Subcutaneous abdominal adipose tissue (tissue), 5 donors: ENCODE data around the gene GAB2.

Experiments used
- H3K27ac ChIP-seq: one replicate; pipeline ENCODE4 v1.7.0; 2013; ENCODE audit warnings: low read depth, mild to moderate bottlenecking, inconsistent platforms, low read length, moderate library complexity
- H3K27me3 ChIP-seq, 5 donors: one replicate each; pipeline ENCODE4 v1.7.0; 2013; ENCODE audit warnings: low read length in 5 of 5, inconsistent platforms in 1 of 5; ENCODE audit not compliant: control insufficient read depth in 5 of 5, insufficient read depth in 4 of 5
- H3K36me3 ChIP-seq, 5 donors: one replicate each; pipeline ENCODE4 v1.7.0; 2013; ENCODE audit warnings: low read length in 5 of 5; ENCODE audit not compliant: control insufficient read depth in 5 of 5, insufficient read depth in 5 of 5
- H3K4me1 ChIP-seq, 5 donors: one replicate each; pipeline ENCODE4 v1.7.0; 2013; ENCODE audit warnings: low read length in 5 of 5, mild to moderate bottlenecking in 3 of 5, moderate library complexity in 1 of 5; ENCODE audit not compliant: control insufficient read depth in 5 of 5, insufficient read depth in 5 of 5
- H3K4me3 ChIP-seq, 5 donors: one replicate each; pipeline ENCODE4 v1.7.0; 2013; ENCODE audit warnings: low read length in 5 of 5, low read depth in 1 of 5
- H3K9ac ChIP-seq, 5 donors: one replicate each; pipeline ENCODE4 v1.7.0; 2013; ENCODE audit warnings: low read length in 5 of 5, mild to moderate bottlenecking in 4 of 5, moderate library complexity in 3 of 5
- H3K9me3 ChIP-seq, 5 donors: one replicate each; pipeline ENCODE4 v1.7.0; 2013; ENCODE audit warnings: low read length in 5 of 5; ENCODE audit not compliant: control insufficient read depth in 5 of 5
- donor health status: healthy.
- donor health status: healthy.
- donor health status: healthy.
- donor health status: healthy.
- donor health status: healthy.

The GAB2 gene

DNA sequence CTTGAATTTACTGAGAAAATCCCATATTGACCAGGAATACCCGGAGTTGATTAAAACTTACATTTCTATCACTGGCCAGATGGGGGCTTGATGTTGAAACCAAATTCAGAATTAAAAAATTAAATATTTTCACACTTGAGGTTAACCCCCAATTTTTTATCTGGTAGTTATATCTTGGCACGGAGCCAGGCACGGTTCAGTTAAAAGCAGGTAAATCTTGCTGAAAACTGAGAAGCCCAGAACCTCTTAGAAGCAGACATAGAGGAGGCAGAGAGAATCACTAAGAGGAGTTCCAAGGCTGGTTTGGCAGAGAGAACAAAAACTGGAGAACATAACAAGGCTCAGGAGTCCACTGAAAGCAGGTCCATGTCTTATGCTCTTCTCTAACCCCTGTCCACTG, 151.2 kb downstream of the GAB2 start:
- Histone ChIP-seq H3K4me1 (peaks cover 2 to 21% (median 17%) of the 10 kb centered on the region in 5 donors), H3K27ac (peak overlapping the region; percentile 9), H3K4me3 (no peak overlapping the region), H3K9ac (no peak overlapping the region), H3K36me3 (peaks cover 0 to 3% (median 0%) of the 10 kb centered on the region in 5 donors), H3K27me3 (no peaks in the 10 kb centered on the region), H3K9me3 (no peaks in the 10 kb centered on the region)

DNA sequence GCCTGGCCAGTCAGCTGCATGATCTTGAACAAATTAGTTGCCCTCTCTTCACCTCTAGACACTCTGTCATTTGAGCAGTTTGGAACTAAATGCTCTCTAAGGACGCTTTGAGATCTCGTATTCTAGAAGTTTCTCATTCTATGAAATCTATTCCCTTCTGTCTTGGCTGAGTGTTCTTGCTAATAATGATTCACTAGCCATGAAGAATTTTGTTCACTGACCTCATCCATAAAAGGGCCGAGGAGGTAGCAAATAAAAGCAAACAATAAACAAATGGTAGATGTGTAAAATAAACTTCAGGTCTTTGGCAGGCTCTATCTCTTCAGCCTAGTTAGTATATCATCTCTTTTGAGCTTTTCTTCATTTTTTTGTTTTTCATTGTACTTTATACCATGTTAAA, 152.3 kb downstream of the GAB2 start:
- Histone ChIP-seq H3K27ac (peak overlapping the region; percentile 30), H3K9me3 (no peaks in the 10 kb centered on the region), H3K4me1 (peaks cover 2 to 21% (median 17%) of the 10 kb centered on the region in 5 donors), H3K27me3 (no peaks in the 10 kb centered on the region), H3K9ac (no peak overlapping the region), H3K4me3 (no peak overlapping the region), H3K36me3 (peaks cover 0 to 3% (median 0%) of the 10 kb centered on the region in 5 donors)

- Histone ChIP-seq H3K27me3 (no peaks in the 10 kb centered on the region), H3K4me1 (peaks cover 0 to 17% (median 10%) of the 10 kb centered on the region in 5 donors), H3K4me3 (no peak overlapping the region), H3K36me3 (no peaks in the 10 kb centered on the region), H3K27ac (no peak overlapping the region), H3K9me3 (no peaks in the 10 kb centered on the region), H3K9ac (no peak overlapping the region)
Measured at GRCh38 chr11:78262691-78263090, 154.9 kb downstream of the GAB2 start.

DNA sequence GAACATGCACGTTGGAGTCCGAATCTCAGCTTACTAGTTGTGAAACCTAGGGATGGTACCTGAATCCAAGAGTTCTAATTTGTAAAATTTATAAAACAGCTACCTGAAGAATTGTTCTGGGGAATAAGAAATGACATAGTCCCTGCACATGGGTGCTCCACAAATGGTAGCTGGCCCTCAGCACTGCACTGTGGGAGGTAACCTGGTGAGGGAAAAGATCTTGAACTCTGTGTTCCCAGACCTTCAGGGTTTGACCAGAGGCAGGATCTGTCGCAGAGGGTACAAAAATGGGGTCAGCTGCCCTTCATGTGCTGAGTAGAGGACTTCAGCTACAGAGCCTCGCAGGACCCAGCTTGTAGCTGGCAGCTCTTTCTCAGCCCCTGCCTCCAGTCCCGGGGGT, 155.4 kb downstream of the GAB2 start:
- Histone ChIP-seq H3K27me3 (no peaks in the 10 kb centered on the region), H3K9ac (no peak overlapping the region), H3K27ac (no peak overlapping the region), H3K9me3 (no peaks in the 10 kb centered on the region), H3K4me1 (peaks cover 2 to 22% (median 12%) of the 10 kb centered on the region in 5 donors), H3K36me3 (no peaks in the 10 kb centered on the region), H3K4me3 (no peak overlapping the region)

DNA sequence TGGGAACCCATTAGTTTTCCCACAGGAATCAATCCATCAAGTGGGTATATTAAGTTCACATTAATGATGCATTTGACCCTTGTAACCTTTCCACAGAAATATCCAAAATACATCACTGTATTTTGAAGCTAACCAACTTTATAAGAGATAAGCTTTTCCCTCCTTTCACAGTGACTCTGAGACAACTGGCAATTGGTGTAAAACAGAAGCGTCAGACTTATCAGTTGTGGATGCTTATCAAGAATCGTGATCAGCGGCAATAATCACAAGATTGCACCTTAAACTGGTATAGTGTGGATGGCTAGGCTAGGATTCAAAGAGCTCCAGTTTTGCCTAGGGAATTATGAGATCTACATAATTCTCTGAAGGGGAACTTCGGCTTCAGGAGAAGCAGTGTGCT, 155.8 kb downstream of the GAB2 start:
- Histone ChIP-seq H3K27ac (no peak overlapping the region), H3K36me3 (no peaks in the 10 kb centered on the region), H3K9ac (no peak overlapping the region), H3K27me3 (no peaks in the 10 kb centered on the region), H3K4me1 (peaks cover 2 to 22% (median 15%) of the 10 kb centered on the region in 5 donors), H3K9me3 (no peaks in the 10 kb centered on the region), H3K4me3 (no peak overlapping the region)

DNA sequence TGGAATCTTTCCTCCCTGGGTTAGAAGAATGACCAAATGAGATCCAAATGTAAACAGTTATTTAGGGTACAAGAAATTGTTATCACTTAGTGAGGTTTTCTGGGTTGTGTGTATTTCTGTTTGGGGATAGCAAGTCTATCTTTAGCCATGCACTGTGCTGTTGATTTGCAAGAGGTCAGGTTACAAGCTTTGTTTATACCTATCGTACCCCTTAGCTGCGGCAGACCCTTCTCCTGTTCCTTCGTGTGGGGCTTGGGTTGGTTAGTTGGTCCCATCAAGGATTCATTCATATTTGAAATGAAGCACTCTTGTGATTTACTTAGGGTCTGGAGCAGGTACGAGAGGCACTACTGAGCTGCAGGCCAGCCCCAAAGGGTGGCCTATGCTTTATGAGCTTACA, 156.3 kb downstream of the GAB2 start:
- Histone ChIP-seq H3K36me3 (no peaks in the 10 kb centered on the region), H3K9ac (no peak overlapping the region), H3K27me3 (no peaks in the 10 kb centered on the region), H3K9me3 (no peaks in the 10 kb centered on the region), H3K27ac (no peak overlapping the region), H3K4me1 (peaks cover 4 to 22% (median 20%) of the 10 kb centered on the region in 5 donors), H3K4me3 (no peak overlapping the region)

DNA sequence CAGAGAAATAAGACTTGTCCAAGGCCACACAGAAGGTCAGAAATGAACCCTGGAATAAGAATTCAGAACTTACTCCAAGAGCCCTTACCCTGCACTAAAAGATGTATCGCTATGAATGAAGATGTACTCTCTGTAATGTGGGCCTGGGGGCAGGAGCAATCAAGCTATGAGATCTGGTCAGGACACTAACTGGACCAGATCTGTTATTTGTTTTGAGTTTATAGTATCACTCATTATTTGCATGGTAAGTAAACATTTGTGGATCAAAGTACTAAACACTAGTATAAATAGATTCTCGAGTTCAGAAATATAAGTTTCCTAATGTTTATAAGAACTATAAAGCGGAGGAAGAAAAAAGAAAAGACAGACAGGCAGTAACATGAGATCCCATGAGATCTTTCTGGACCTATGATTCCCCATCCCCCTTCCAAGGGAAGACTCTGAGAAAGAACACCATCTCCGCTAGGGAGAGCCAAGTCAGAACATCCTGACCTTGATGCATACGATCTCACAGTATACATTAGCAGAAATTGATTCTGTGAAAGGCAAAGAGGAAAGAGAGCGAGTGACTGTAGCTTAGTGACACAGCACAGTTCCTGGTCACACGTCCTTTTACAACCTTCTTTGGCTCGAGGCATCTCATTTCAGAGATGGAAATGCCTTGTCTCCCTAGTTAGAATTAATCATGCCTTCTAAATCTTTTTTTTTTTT, 157.7 kb downstream of the GAB2 start:
- H3K4me1 ChIP-seq, result peaks cover 5 to 26% (median 21%) of the 10 kb centered on the region in 5 donors
- no peaks in the 10 kb centered on the region for H3K36me3 ChIP-seq

GRCh38 chr11:78257654-78258053, 160.0 kb downstream of the GAB2 start:
- Histone ChIP-seq H3K4me3 (no peak overlapping the region), H3K4me1 (peaks cover 5 to 26% (median 21%) of the 10 kb centered on the region in 5 donors), H3K36me3 (no peaks in the 10 kb centered on the region), H3K27ac (peak overlapping the region; percentile 90), H3K9me3 (no peaks in the 10 kb centered on the region), H3K9ac (peak overlapping the region in 1 of 5 donors; percentile 58), H3K27me3 (no peaks in the 10 kb centered on the region)

More for the DNA sequence above, 157.7 kb downstream of the GAB2 start:
- H3K27ac ChIP-seq, result no peak overlapping the region
- H3K9me3 ChIP-seq, result no peaks in the 10 kb centered on the region
- no peak overlapping the region for H3K4me3 ChIP-seq
- H3K9ac ChIP-seq, result no peak overlapping the region
- H3K27me3 ChIP-seq, result no peaks in the 10 kb centered on the region

GRCh38 chr11:78256962-78257361, 160.7 kb downstream of the GAB2 start:
- peaks cover 5 to 31% (median 19%) of the 10 kb centered on the region in 5 donors for H3K4me1 ChIP-seq
- peak overlapping the region in 1 of 5 donors; percentile 42 for H3K9ac ChIP-seq
- H3K27ac ChIP-seq, result peak overlapping the region; percentile 90
- H3K4me3 ChIP-seq, result no peak overlapping the region
- no peaks in the 10 kb centered on the region for H3K36me3 ChIP-seq
- no peaks in the 10 kb centered on the region for H3K9me3 ChIP-seq
- no peaks in the 10 kb centered on the region for H3K27me3 ChIP-seq

DNA sequence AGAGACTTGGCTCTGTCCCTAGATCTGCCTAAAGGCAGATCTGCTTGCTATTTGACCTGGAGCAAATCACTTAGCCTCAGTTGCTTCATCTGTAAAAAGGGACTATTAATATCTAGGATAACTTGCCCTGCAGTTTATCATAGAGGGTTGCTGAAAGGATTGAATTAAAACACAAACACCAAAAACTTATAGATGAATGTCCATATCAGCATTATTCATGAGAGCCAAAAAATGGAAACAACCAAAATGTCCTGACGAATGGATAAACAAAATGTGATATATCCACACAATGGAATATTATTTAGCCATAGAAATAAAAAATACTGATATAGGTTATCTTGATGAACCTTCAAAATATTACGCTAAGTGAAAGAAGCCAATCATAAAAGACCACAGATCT, 161.7 kb downstream of the GAB2 start:
- H3K9me3 ChIP-seq, result no peaks in the 10 kb centered on the region
- peak overlapping the region; percentile 90 for H3K27ac ChIP-seq
- H3K27me3 ChIP-seq, result no peaks in the 10 kb centered on the region
- no peak overlapping the region for H3K9ac ChIP-seq
- H3K4me1 ChIP-seq, result peaks cover 5 to 42% (median 27%) of the 10 kb centered on the region in 5 donors
- no peaks in the 10 kb centered on the region for H3K36me3 ChIP-seq
- no peak overlapping the region for H3K4me3 ChIP-seq
